Hepatocyte (in vitro differentiated cells): ENCODE measurements around the gene GNAL.

Source experiments
- CTCF ChIP-seq: fragments of 200-600 bp; sonication (generic); IDR thresholded peaks from 2 replicates; pipeline ENCODE4 v1.5.1; 2016; ENCODE audit warnings: antibody characterized with exemption, mild to moderate bottlenecking; ENCODE audit not compliant: poor library complexity
- EZH2 ChIP-seq: fragments of 200-600 bp; sonication (generic); IDR thresholded peaks from 2 replicates; pipeline ENCODE4 v1.6.1; 2016; ENCODE audit warnings: antibody characterized with exemption, mild to moderate bottlenecking, borderline replicate concordance
- EZH2phosphoT487 ChIP-seq: fragments of 200-600 bp; sonication (generic); IDR thresholded peaks from one replicate; pipeline ENCODE4 v1.6.1; 2018; ENCODE audit warnings: antibody characterized with exemption, mild to moderate bottlenecking, low read depth, moderate library complexity; ENCODE audit not compliant: unreplicated experiment, severe bottlenecking

- TF ChIP-seq CTCF (no peak), EZH2 (no peak), EZH2phosphoT487 (no peak)
Measured at GRCh38 chr18:11906176-11906575, 217.1 kb downstream of the GNAL start.
